SU-DHL-6 (cell line): ENCODE measurements around the gene UCHL5.

Source experiments
- CTCF ChIP-seq: fragments of 200-600 bp; sonication (generic); IDR thresholded peaks from one replicate; pipeline ENCODE4 v1.5.1; 2017; ENCODE audit warnings: antibody characterized with exemption, mild to moderate bottlenecking, low read length, moderate library complexity; ENCODE audit not compliant: insufficient read depth, poor library complexity, severe bottlenecking
- EZH2phosphoT487 ChIP-seq: fragments of 200-600 bp; sonication (generic), shearing (Covaris generic); conservative IDR thresholded peaks from 2 replicates; pipeline ENCODE4 v1.6.1; 2018; ENCODE audit warnings: mild to moderate bottlenecking, antibody characterized with exemption, low read length, moderate library complexity, mixed read lengths

GRCh38 chr1:193054169-193054675 is 4.9 kb downstream of the UCHL5 start:
- TF ChIP-seq CTCF (no peak), EZH2phosphoT487 (no peak)
